ENCODE results near the gene CARD19. TPM values are rescaled to one million over a fixed set of nuclear protein-coding genes. Genes with fewer than 3 reads are reported as not detected.

CARD19 gene, protein sequence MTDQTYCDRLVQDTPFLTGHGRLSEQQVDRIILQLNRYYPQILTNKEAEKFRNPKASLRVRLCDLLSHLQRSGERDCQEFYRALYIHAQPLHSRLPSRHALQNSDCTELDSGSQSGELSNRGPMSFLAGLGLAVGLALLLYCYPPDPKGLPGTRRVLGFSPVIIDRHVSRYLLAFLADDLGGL
- 21.6 and 32.0 TPM in 2 replicates for total RNA-seq

DNA sequence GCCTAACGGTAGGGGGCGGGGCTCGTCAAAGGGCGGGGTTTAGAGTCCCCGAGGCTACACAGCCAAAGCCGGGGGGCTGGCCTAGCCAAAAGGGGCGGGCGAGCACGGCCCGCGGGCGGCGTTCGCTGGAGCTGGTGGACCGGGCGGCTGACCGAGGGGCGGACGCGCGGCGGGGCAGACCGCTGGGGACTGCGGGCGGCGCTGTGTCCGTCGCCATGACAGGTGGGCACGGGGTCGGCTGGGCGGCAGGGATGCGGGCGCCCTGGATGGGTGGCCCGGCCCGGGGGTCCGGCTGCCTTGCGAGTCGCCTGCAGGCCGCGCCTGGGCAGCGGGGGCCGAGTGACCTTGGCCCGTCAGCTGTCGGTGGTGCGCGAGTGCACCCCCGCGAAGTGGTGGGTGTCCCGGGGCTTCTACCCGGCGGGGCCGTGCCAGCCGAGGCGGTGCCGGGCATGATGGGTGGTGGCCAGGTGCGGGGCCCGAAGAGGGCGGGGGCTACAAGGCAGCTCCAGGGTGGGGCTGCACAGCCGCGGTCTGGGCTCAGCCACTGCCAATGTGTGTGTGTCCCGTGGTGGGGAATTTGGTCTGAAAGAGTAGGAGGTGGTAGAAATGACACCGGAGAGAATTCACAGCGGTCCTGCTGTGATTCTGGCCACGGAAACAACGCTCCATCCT lies at the start of gene CARD19:
CARD19 (plus strand) TSS at position 87 of the 672 bp plus-strand sequence; CDS start at position 216, 129 bp downstream.

DNA sequence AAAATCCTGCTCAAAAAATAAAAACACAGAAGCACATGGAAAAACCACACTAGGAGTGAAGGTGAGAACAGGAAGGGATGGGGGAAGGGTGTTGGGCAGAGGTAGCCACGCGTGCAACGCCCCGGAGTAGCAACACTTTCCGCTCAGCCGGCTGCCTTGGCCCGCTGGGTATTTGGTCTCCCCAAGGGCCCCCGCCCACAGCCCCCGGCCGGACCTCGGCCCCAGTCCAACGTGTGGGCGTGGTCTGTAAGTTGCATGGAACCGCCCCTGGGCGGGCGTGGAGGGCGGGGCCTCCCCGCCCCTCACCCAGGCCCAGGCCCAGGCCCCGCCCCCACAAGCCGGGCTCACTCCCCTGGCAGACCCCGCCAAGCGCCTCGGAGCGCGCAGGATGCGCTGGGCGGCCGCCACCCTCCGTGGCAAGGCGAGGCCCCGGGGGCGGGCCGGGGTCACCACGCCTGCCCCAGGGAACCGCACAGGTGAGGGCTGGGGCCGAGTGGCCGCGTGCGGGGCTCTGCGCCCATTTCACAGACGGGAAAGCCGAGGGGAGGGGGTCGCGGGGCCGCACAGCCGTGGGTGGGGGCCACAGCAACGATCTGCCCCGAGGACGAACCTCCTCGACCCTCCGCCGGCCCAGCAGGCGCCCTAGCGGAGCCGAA lies 37.5 kb upstream of the CARD19 start, which contains the start of gene SUSD3:
SUSD3 (plus strand) TSS at position 347 of the 656 bp plus-strand sequence; CDS start at position 389, 42 bp downstream.

DNA sequence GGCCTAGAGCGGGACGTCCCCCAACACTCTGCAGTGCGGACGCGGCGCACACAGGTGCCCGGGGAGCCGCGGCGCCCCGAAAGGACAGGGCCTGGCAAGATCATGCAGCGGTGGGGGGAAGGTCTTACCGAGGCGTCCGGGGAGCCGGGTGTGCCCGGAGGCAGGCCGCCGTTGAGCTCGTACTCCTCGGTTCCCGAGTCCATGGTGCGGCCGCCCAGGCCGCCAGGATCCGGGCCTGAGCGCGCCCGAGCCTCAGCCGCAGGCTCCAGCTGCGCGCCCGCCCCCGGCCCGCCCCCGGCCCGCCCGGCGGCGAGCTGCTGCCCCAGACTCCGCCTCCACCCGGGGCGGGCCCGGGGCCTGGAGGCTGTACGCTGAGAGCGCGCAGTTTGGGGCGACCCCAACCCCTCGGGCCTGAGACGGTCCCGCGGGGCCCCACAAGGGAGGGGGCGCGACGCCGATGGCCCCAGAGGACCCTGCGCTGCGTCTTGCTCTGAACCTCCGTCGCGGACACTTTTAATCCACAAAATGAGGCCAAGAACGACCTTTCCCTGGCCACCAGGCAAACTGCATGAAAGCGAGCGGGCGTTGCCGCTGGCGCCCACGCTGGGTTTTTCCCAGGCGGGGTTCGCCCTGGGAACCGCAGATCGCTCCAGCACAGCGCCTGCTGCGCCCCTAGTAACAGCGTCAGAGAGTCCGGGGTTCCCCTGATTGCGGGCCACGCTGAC lies 38.2 kb downstream of the CARD19 start, which contains the start of gene NINJ1:
NINJ1 (minus strand) TSS at position 237 of the 725 bp plus-strand sequence; CDS start at position 203, 34 bp downstream.

Other genes with a start within 250 kb of the CARD19 start
- 14.0 and 14.1 TPM in 2 replicates for gene ZNF484, start 218.2 kb upstream of the CARD19 start, total RNA-seq
- gene FGD3, start 148.7 kb upstream of the CARD19 start, total RNA-seq: 2.0 and 2.7 TPM in 2 replicates
- 0.54 TPM in 1 of 2 replicates, not detected in the other for gene SUSD3, start 37.5 kb upstream of the CARD19 start, total RNA-seq
- 2.7 and 4.2 TPM in 2 replicates for gene NINJ1, start 38.0 kb downstream of the CARD19 start, total RNA-seq
- not detected in 2 replicates for gene WNK2, start 87.9 kb downstream of the CARD19 start, total RNA-seq